Activated CD8-positive, alpha-beta memory T cell treated with anti-CD3 and anti-CD28 coated beads, Interleukin-2, amount 50 U/mL, for 1 hour (primary cell): Measurements from ENCODE around the gene FLRT3.

Experiments
- DNase-seq: peaks from one replicate; pipeline ENCODE4 v3.0.0-alpha.2; 2020; ENCODE audit errors: extremely low read depth

The FLRT3 gene

DNA sequence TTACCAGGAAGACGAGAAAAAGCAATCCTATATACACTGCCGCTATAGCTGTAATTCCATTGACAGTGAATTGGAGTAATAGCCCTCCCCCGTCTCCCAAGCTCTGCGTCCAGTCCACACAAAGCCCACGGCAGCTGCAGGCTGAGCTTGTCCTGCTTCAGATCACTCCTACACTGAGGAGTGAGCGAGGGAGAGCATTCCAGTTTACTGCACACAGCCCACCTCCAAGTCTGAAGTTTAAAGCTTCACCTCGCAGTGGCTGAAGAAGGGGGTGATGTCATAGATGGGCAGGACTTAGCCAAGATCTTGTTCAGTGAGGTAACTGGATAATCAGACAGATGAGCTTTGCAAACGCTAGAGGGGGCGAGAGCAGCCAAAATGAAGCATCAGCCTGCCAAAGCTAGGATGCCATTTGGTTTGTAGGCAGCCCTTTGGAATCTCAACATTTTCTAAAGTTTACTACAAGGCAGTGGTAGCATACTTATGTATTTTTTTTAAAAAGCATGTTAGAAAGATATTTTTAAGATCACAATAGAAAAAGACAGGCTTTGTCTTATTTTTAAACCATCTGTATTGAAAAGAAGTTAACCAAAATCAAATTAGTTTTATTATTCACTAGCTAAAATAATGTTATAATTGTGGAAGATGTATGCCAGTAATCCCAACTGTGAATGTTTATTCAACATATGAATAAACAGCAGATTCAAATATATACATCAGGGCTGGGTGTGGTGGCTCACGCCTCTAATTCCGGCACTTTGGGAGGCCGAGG is at the start of gene FLRT3:
FLRT3 (minus strand) TSS at position 213 of the 772 bp plus-strand sequence. CDS start 10,106 bp downstream, outside the sequence.
- DNase-seq = no peak

DNA sequence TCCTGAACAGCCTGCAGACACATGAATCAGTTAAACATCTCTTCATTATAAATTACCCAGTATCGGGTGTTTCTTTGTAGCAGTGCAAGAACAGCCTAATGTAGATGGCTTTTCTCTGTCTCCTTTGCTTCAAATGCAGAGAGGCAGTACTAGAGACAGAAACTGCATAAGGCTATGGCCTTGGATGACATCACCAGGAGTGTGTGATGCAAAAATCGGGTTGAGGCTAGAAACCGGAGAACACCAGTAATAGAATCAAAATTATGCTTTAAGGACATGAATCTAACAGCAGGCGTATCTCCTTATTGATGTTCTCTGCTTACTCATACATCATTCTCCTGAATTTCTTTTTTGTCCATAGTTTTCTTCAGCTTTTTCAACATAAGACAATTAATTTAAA is 49.3 kb upstream of the FLRT3 start:
- no peak for DNase-seq

DNA sequence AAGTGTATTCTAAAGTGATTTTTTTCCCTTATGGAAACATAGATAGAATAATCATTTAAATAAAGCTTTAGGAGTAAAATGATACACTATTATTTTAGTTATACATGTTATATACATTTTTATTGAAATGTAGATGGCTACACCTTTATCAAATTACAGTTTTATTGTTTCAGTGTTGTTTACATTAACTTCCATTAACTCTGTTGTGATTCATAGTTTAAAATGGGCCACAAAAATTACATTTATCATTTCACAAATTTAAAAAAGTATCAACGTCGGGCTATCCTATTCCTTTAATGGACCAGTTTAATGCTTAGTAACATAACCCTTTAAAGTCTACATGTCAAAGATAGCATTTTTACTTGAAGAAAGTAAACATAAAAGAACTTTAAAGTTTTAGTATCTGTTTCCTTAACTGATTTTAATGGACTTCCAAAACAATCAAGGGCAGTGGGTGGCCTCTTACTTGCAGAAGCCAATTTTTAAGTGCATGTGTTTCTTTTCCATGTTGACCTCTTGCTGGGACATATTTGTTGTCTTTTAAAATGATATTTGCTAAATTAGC is 47.8 kb upstream of the FLRT3 start:
- no peak for DNase-seq

DNA sequence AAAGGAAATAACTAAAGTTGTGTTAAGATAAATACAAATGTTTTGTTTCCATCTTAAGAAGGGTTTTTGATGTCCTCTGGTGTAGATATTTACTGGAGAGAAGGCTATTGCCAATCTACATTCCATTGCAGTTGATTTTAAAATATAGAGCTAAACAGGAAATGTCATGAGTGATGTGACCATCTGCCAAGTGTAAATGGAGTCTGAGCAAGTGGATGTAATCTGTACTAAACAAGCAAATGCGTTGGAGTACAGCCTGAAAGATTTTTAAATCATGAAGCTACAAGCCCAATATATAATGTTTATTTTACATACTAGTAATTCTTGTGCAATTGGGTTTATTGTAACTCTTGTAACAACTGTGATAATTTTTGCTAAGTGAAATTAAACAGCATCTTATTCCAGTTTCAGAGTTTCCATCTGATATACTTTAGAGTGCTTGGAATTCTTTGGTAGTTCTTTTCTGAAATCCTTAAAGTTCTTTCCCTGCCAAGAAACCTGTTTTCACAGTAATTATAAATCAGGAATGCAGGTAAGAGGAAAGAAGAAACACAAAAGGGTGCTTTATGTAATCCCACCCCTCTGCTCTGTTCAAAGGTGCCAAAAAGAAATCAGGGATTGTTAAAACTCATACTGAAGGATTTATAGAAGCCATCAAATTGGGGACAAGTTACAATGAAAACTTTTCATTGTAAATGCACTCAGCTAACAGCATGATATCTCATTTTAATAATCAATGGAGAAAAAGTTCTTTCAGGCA is 47.2 kb upstream of the FLRT3 start:
- DNase-seq = no peak

DNA sequence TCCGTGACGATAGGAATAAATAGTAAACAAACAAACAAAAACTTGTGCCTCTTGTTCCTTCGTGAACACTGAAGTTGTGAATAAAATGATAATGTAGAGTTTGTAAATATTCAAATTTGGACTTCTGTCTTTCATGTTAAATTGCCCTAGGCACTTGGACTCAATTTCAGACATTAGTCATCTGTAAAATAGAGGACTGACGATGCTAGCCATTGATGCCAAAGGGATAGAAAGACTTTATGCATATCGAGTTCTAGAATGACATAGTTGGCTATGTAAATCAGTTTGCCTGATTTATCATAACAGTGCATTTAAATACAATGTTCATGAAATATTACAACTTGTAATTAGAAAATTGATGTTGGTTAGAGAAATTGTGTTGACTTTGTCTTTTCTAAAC is 45.9 kb upstream of the FLRT3 start:
- no peak for DNase-seq

DNA sequence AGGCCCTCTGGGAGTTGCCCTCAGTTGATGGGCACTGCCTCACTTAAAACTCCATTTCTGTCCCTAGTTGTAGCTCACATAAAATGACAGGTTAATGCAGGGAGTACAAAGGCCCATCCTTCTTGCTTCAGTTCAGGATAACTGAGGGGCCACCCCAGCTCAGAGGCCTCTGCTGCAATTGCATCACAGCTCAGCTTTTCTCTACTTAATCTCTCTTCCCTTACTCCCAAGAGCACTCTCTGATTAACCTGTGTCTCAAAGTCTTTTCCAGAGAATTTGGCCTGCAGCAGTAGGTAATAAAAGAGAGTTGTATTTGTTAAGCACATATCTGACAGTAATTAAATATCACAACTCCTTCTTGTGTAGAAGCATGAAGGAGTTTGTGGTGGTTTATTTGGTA is 40.9 kb upstream of the FLRT3 start:
- DNase-seq = no peak

DNA sequence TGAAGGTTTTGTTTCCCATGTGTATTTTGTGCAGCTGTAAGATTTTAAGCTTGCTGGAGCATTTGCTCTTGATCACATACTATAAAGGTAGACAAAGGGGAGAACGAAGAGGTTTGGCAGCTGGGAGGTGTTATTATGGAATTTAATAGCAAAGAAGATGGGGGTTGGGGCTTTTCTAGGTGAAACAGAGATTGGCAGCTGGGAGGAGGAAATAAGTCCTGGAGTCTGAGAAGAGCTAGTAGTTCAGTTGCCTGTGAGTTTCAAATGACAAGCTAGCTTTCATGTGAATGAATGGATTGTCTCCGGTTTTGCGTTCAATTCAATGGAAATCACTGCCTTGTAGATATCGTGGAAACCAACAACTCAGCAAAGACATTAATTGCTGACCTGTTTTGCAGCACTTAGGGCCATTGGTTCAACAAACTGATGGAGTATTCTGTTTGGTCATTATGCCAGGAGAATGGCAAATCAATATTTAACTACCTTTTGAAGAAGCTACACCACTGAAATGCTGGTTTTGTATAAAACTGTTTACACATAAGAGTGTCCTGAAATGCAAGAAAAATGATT is 38.1 kb upstream of the FLRT3 start:
- DNase-seq = no peak

DNA sequence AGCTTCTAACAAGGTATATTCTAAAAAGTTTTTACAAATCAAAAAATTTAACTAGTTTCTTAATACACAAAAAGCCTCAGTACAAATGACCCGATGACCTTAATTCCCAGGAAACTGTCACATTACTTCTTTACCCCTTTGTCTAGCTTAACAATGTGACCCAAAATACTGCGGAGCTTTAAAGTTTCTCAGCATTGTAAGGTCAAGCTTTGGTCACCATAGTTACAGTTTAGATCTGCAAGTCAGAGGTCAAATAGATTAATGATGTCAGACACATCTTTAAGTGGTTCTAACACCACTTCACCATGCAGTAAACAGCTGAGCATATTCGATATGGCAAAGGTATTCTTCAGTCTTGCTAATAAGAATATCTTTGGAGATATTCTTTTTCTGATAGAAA is 36.8 kb upstream of the FLRT3 start:
- no peak for DNase-seq

DNA sequence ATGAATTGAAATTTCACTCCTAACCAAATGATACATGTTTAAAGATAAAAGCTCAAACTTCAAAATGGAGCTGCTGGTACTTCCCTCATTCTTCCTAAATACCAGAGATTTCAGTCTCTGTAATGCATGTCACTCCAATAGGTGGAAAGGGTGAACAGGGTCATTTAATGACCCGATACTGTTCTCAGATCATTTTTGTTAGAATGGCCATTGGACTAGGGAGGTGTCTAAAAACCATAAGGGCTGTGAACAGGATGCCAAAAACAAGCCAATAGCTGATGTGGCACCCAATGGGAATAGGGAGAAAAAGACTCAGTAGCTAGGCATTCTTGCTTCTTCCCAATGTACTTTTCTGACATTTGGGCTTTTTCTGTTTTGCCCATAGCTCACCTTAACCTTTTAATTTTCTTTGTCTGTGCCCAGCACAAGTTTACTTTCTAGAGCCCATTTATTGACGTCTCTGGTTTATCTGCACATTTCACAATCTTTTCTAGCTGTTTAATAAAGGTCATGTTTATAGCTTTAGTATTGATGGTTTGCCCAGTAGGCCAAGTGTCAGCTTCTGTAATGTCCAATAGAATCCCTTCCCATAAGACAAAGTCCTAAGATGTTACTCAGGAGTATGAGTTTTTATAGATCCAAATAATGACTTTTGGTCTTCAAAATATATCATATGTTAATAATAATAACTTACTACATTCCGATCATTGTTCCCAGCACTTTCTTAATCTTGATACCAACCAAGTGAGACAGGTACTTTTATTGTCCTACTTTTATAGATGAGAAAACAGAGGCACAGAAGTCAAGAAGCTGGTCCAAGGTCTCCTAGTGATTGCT is 24.3 kb upstream of the FLRT3 start:
- no peak for DNase-seq

DNA sequence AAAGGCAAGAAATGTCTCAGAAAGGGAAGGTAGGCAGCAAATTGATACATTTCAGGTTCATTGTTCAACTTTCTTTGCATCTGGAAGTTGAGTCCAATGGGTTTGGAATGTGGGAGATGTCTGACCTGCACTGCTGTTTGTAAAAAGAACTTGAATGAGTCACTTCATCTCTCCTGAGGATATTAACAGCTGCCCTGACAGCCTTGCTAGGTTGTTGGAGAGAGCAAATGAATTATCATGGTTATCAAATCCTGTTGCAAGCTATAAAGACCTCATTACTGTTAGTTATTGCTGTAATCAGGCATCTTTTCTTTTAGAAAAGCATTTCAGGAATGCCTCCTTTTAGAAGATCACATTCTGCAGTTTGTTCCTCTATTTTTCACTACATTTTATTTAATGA is 23.0 kb upstream of the FLRT3 start:
- no peak for DNase-seq

DNA sequence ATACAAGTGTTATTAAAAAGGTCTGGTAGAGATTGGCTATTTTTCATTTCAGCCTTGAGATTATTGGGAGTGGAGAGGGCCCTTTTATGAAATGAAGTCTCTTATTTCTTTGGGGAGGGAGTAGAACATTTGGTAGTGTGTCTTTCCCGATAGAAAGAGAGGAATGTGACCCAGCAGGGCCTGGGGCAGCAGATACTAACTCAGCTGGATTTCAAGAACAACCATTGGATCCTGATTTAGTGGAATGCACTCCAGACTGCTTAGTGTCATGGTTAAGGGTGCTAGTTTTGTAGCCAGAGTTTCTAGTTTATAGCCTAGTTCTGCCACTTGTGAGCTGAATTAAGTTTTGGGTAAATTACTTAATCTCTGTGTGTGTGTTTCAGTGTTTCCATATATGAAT is 18.4 kb upstream of the FLRT3 start:
- no peak for DNase-seq

DNA sequence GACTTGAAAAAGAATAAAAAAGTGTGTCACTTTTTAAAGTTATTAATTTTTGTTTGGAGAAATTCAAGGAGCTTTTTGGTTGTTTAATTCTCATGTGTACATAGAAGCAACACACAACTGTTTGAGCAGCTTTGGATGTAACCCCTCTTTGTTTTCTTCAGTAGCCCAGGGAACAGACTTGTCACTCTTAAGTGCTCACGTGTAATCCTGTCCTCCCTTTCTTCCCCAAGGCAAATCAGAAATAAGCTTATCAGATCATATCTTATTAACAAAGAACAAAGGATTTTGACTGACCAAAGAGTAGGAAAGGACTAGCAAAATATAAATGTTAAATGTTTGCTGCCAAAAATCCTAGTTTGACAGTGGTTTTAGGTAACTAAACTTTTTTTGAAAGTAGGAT is 7.3 kb upstream of the FLRT3 start:
- no peak for DNase-seq

DNA sequence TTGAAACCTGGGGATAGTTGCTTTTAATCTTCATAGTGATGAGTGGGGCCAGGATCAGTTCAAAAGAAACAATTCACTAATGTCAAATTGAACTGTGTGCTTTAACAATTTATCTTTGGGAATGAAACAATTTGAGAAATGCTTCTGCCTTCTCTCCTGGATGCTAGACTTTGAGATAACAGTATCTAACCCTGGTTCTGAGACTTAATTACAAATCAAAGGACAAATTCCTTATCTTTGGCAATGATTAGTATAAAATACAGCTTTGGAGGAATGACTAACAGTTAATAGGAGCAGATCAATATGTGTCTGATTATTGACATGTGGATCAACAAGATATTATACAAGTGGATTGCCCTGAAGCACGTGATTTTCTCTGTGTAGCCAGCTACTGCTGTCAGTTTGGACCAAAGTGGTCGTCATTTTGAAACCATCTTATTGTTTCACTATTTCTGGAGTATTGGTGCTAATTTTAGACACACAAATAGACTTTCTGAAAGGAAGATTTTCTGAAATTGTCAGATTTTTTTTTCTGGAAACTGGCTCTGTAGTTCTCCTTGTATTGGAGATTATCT is 6.2 kb upstream of the FLRT3 start:
- DNase-seq = no peak

DNA sequence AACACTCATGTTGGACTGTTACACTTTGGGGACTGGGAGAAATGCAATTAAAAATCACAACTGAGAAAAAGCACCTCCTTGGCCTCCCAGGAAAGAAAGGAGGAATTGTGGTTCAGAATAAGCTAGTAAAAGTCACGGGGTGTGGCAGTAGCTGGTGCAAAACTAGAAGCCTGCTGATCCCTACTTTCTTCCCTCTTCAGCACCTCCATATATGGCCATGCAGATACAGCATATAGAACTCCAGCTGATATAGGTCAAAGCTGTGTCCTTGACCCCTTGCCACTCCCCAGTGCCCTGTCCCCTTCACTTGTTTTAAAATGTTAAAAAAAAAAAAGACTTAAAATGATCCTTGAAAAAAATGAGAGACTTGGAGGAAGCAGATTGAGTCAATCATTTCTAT is 5.5 kb upstream of the FLRT3 start:
- no peak for DNase-seq

DNA sequence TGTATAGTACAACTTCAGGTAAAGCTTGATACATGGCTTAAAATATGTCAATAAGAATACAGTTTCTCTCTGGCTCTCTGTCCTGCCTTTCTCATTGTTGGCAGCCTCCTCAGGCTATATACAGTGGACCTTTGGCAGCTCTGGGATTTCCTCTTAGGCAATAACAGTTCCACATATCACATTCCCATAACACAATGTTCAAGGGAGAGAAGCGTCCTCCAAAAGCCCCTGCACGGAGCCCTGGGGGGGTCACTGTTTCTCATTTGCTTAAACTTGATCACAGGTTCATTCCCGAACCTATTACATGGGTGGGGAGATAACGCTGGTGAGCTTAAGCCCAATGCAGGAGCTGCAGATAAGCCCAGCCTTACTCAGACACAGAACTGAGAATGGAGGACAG is 4.4 kb upstream of the FLRT3 start:
- DNase-seq = no peak

DNA sequence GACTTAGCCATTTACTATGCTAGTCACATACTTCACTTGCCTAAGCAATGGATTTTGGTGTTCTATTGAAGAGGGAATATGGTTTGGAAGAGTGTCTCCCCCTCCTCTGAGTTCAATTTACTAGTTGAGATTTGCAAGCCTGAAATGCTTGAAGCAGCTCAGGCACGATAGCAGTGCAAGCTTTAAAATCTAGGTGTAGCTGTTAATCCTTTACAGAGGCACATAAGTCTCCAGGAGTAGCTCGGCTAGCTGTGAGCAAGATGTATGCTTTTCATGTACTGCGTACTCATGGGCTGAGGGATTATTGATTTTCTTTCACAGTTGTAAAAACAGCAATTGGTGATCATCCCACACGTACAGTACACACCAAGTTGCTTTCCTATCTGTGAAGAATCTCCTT is 726 bp downstream of the FLRT3 start:
- DNase-seq = no peak

DNA sequence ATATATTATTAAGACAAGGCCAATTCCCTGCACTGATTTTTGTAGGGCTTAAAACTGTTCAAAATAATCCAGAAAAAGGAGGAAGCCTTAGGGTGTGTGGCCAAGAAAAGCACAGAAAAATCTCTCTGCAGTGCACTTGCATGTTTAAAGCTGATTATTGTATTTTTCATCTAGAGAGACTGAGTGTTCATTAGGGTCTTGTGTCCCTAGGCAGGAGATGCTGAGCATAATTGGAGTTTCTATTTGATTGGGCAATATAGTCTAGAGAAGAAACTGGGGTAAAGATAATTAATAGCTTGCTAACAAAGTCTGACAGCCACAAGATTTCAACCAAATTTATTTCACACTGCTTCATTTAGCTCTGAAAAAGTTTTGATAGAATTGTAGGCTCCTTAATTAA is 2.4 kb downstream of the FLRT3 start:
- no peak for DNase-seq

DNA sequence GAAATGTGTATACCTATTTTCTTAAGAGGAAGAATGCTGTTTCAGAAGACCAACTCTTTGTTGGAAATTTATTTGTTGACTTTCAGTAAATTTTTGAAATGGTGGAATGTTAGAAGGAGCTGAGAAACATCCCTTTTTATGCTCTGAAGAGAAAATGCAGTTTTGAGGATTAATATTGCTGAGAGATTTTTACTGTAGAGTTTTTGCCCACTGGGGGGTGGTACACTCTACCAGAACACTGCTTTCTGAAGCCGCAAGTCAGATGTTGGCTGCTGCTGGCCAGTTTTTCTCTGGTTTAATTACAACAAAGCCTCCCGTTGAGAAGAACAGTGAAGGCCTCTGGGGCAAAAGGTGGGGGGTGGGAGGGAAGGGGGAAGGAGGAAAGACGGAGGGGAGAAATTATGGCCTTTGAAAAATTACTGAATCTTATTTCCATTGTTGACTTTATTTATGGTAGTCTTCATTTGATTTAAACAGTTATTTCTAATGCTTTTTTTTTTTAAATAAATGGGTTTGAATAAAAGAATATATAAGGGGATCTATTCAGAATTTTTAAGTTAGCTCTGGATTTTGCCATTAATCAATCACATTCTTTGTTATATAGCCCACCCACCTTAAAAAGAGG is 3.0 kb downstream of the FLRT3 start:
- no peak for DNase-seq

DNA sequence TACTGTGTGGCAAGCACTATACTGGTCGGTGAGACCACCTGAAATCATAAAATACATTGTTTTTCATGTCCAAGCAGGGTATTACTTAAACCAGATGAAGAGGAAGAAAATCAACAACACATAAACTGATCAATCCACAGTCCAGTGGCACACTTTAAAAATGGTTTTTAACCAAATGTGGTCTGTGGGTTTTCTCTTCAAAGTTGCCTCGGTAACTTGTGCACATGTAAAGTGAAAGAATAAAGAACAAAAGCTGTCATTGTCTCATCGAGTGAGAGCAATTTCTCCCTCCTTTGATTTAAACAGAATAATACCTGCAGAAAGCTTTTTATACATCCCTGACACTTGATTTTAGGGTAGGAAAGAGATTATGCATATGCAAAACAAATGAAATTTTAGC is 3.7 kb downstream of the FLRT3 start:
- DNase-seq = no peak

DNA sequence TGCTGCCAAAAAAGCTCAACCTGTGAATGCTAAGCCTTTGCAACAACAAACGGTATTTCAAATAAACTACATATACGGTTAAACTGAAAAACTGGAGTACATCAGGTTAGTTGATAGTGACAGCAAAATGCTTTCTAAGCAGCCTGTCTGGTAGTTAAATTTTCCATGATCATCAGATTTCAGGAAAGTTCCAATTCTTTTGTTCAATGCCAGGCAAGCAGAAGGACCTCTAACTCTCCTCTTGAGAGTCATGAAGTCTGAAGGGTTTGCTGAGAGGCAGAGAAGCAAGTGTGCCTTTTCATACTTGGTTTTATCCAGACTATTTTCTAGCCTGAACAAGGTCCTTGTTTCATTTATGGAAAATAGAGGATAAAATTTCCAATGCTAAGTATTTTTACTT is 4.5 kb downstream of the FLRT3 start:
- no peak for DNase-seq

DNA sequence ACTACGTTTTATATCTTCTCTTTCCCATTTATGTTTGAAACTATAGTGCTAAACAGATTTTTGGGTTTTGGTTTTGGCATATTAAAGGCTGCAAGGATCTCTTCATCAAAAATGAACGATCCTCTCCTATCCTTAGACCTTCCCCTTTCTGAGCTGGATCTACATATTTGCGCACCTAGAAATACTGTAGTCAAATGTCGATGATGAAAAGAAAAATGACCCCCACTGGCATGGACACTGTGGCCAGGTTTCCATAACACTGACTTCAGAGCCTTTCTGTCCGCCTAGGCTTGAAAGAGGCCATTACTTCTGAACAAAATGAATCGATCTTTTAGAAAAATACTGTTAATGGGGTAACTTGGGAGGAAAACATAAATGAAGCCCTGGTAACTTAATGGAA is 5.8 kb downstream of the FLRT3 start:
- DNase-seq = no peak
